PC-9 (cell line): ENCODE measurements around the gene CERS3. TPM values are rescaled to one million over a fixed set of nuclear protein-coding genes. Genes with fewer than 3 reads are reported as not detected.

Experiments
- BruUV-seq: library from RNA; stranded (reverse); fragments of 400-500 nt; replicated peaks from 2 replicates; lab custom pipeline; 2021; lab: Mats Ljungman, UMichigan
- CTCF ChIA-PET: fragments of 300-600 bp; sonication (Branson Sonifier 250); formaldehyde crosslinking; loops from one replicate; lab custom pipeline; 2022; ENCODE audit warnings: antibody characterized with exemption; lab: Charles Lee
- POLR2A ChIA-PET: fragments of 300-600 bp; sonication (Branson Sonifier 250); formaldehyde crosslinking; loops from one replicate; lab custom pipeline; 2022; ENCODE audit warnings: antibody characterized with exemption; ENCODE audit not compliant: unreplicated experiment; lab: Charles Lee
- DNase-seq, 2 experiments: peaks; one replicate each; pipeline versions ENCODE4 v3.0.0 to v3.0.0-alpha.2; 2015 to 2022; ENCODE audit warnings: mixed read lengths in 1 of 2
- H2AFZ ChIP-seq: fragments of 200-600 bp; sonication (generic); 2 replicates; pipeline ENCODE4 v1.8.1; 2017; ENCODE audit warnings: antibody characterized with exemption
- H3F3A ChIP-seq: fragments of 200-600 bp; sonication (generic); 2 replicates; pipeline ENCODE4 v1.8.1; 2017; ENCODE audit warnings: antibody characterized with exemption, mild to moderate bottlenecking, low read depth; ENCODE audit not compliant: insufficient read depth
- H3K27ac ChIP-seq: fragments of 200-600 bp; sonication (generic); 2 replicates; pipeline ENCODE4 v1.6.1; 2016; ENCODE audit warnings: mixed run types
- H3K27me3 ChIP-seq: fragments of 200-600 bp; sonication (generic); 2 replicates; pipeline ENCODE4 v1.6.1; 2016; ENCODE audit warnings: low read depth, mixed run types; ENCODE audit not compliant: insufficient read depth
- H3K36me3 ChIP-seq: fragments of 200-600 bp; sonication (generic); 2 replicates; pipeline ENCODE4 v1.6.1; 2016; ENCODE audit warnings: low read depth, mixed run types
- H3K4me1 ChIP-seq: fragments of 200-600 bp; sonication (generic); replicated peaks from 2 replicates; pipeline ENCODE4 v1.6.1; 2016; ENCODE audit warnings: mixed run types; ENCODE audit not compliant: insufficient read depth
- H3K4me2 ChIP-seq: fragments of 200-600 bp; sonication (generic); 2 replicates; pipeline ENCODE4 v1.6.1; 2017; ENCODE audit warnings: mixed run types
- H3K4me3 ChIP-seq: fragments of 200-600 bp; sonication (generic); 2 replicates; pipeline ENCODE4 v1.6.1; 2016; ENCODE audit warnings: mixed run types
- H3K79me2 ChIP-seq: fragments of 200-600 bp; sonication (generic); 2 replicates; pipeline ENCODE4 v1.6.1; 2017; ENCODE audit warnings: low read depth, mixed run types
- H3K9me2 ChIP-seq: fragments of 200-600 bp; sonication (generic); 2 replicates; pipeline ENCODE4 v1.8.1; 2017; ENCODE audit warnings: mild to moderate bottlenecking; ENCODE audit not compliant: insufficient read depth
- H3K9me3 ChIP-seq: fragments of 200-600 bp; sonication (generic); 2 replicates; pipeline ENCODE4 v1.8.1; 2016; ENCODE audit warnings: low read depth; ENCODE audit not compliant: insufficient read depth
- H4K20me1 ChIP-seq: fragments of 200-600 bp; sonication (generic); 2 replicates; pipeline ENCODE4 v1.8.1; 2017; ENCODE audit not compliant: insufficient read depth
- CTCF ChIP-seq: fragments of 200-600 bp; sonication (generic); conservative IDR thresholded peaks from 2 replicates; pipeline ENCODE4 v1.6.1; 2017; ENCODE audit warnings: mixed run types, antibody characterized with exemption, mild to moderate bottlenecking, moderate library complexity
- EZH2 ChIP-seq: fragments of 200-600 bp; sonication (generic); IDR thresholded peaks from 2 replicates; pipeline ENCODE4 v1.8.0; 2017; ENCODE audit warnings: antibody characterized with exemption, low read depth
- intact Hi-C: fragments of 100-400 bp; cut with micrococcal nuclease; formaldehyde crosslinking; loops from one replicate; pipeline ENCODE4 v1.10.0; 2022; ENCODE audit not compliant: unreplicated experiment
- total RNA-seq: library from RNA; stranded (reverse); gene quantifications from 2 replicates; pipeline ENCODE4 v1.2.3, GENCODE V29; 2021

CERS3 gene
- total RNA-seq, 1 experiment from 2014 or later: not detected

GRCh38 chr15:100434561-100434960 lies 94.2 kb downstream of the CERS3 start:
- Histone ChIP-seq H3K4me3 (no peak overlapping the region), H4K20me1 (no peaks in the 10 kb centered on the region), H3K9me3 (no peaks in the 10 kb centered on the region), H3K79me2 (no peaks in the 10 kb centered on the region), H3K27ac (no peak overlapping the region), H3K9me2 (no peaks in the 10 kb centered on the region), H3K27me3 (peaks cover 5% of the 10 kb centered on the region; the same call in 1 of the 2 replicates), H3K4me1 (no peaks in the 10 kb centered on the region), H3F3A (no peaks in the 10 kb centered on the region), H3K36me3 (no peaks in the 10 kb centered on the region), H2AFZ (no peak overlapping the region), H3K4me2 (no peak overlapping the region)
- CTCF ChIA-PET: no interaction called here
- intact Hi-C loops: no loop called here
- DNase-seq: no peak
- TF ChIP-seq EZH2: no peak
- no peak for TF ChIP-seq CTCF
- POLR2A ChIA-PET: no interaction called here
- BruUV-seq: no TSS peak

- Histone ChIP-seq H3K4me1 (no peaks in the 10 kb centered on the region), H3K4me2 (no peak overlapping the region), H4K20me1 (no peaks in the 10 kb centered on the region), H3K4me3 (no peak overlapping the region), H2AFZ (no peak overlapping the region), H3K27ac (no peak overlapping the region), H3K27me3 (no peaks in the 10 kb centered on the region; the same call in 1 of the 2 replicates), H3K9me2 (no peaks in the 10 kb centered on the region), H3K36me3 (no peaks in the 10 kb centered on the region), H3F3A (no peaks in the 10 kb centered on the region), H3K79me2 (no peaks in the 10 kb centered on the region), H3K9me3 (no peaks in the 10 kb centered on the region)
- no TSS peak for BruUV-seq
- intact Hi-C loops: no loop called here
- no peak for DNase-seq
- ChIA-PET CTCF (no interaction called here), POLR2A (no interaction called here)
- TF ChIP-seq EZH2 (no peak), CTCF (no peak)
Measured at GRCh38 chr15:100434038-100434437, 94.7 kb downstream of the CERS3 start.

DNA sequence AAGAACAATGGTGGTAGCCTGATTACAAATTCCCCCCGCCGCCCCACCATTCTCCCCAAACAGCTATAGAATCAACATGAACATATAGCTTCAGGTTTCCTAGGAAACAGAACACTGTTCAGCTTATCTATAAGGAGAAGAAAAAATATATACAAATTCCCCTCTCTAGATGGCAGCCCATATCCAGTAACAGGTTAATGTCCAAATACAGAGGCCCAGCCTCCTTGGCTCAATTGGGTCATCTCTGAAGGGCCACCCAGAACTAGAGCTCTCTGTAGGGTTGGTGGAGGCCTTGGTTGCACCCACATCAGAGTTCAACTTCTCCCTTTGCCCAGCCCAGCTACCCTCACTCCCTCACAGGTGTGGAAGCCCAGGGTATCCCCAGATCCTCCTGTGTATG lies 95.4 kb downstream of the CERS3 start:
- no peak overlapping the region for H2AFZ ChIP-seq
- no peaks in the 10 kb centered on the region for H3K4me1 ChIP-seq
- no peaks in the 10 kb centered on the region for H3K36me3 ChIP-seq
- no peaks in the 10 kb centered on the region for H3K27me3 ChIP-seq
- no peak overlapping the region for H3K27ac ChIP-seq
- H3K4me2 ChIP-seq: no peak overlapping the region
- BruUV-seq: no TSS peak
- H3F3A ChIP-seq: no peaks in the 10 kb centered on the region
- H3K9me3 ChIP-seq: no peaks in the 10 kb centered on the region
- no peaks in the 10 kb centered on the region for H3K9me2 ChIP-seq
- H3K79me2 ChIP-seq: no peaks in the 10 kb centered on the region
- no peaks in the 10 kb centered on the region for H4K20me1 ChIP-seq
- POLR2A ChIA-PET: no interaction called here
- intact Hi-C loops: no loop called here
- CTCF ChIA-PET: interaction anchor here (0.5 kb wide), 1 partner anchor 579 kb away, joined by 3 read pairs; no protein-coding TSS in a partner anchor
- TF ChIP-seq EZH2 (no peak), CTCF (no peak)
- H3K4me3 ChIP-seq: no peak overlapping the region
- no peak for DNase-seq
